SW480 (cell line): ENCODE data around the gene PDE8B.

ENCODE experiments used
- DNase-seq: peaks from one replicate; pipeline ENCODE4 v3.0.0-alpha.2; 2016; ENCODE audit warnings: low spot score

PDE8B gene

DNA sequence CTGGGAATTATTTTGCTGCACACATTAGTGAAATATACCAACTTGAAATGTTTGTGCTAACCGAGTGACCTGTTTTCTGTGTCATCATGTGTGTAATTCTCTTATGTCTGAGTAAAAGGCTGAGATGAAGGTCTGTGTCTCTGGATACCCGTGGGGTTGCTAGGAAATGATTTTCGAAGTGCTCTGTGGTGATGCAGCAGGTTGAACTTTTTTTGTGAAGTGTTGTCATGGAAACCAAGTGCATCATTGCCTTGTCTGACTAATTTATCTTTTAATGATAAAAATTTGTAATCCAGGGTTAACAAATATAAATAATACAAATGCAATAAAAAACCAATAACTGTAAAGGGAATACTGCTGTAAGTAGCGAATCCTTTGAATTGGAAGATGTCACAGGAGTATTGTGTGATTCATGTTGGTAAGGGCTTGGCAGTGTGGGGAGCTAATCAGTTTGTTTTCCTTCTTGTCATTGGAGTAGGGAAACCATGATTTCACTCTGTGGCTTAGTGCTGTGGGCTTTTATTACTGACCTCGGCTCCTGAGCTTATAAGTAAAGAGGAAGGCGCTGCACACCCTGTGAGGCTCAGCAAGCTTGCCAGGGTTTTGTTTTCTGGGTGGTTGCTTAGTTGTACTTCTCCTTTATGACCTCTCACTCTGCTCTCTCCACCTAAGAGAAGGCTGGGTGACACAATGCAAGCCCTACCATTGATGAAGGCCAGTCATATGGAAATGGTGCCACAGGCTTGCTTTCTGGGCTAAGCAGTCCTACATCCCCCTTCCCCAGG lies 22.3 kb downstream of the PDE8B start:
- peak; percentile 30 for DNase-seq

DNA sequence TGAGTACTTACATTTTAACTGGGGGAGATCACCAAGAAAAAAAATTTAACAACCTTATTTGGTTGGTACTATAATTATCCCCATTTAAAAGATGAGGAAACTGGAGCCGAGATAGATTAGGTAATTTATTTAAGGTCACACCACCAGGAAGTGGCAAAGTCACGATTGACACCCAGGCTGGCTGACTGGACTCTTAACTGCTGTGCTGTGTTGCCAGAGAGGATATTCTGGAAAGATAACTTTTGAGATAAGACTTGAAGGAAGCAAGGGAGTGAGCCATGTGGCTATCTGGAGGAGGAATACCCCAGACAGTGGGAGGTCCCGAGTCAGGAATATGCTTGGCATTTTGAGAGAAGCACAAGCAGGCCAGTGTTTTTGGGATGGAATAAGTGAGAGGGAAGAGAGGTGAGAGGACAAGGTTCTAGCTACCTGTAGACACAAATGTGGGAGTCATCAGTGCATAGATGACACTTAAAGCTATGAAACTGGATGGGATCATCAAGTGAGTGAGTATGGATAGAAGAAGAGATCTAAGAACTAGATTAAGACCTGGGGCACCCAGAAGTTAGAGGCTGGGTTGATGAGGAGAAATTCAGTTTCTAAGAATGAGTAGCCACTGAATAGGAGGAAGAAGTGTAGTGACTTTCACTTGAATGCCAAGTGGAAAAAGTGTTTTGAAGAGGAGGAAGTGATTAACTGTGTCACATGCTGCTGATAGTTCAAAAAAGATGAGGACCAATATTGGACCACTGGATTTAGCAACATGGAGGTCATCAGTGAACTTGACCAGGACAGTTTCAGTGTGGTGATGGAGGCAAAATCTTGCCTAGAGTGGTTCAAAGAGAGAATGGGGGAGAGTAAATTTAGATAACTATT lies 25.6 kb downstream of the PDE8B start:
- no peak for DNase-seq

GRCh38 chr5:77239126-77239741 lies 28.8 kb downstream of the PDE8B start:
- DNase-seq: peak; percentile 41

DNA sequence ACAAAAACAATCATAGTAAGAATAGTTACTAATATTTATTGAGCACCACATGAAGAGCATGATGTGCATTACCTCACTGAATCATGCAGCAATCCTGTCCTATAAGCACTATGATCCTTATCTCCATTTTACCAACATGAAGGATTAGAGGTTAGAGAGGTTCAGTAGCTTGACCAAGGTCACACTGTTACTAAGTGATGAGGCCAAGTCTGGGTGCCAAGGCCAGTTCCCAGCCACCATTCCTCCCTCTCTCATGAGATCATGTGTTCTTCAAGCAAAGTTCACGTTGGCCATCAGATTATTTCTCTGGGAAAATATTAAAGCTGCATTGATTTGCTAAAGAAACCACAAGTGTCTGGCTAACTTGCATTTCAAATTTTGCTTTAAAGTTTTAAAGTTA lies 31.0 kb downstream of the PDE8B start:
- no peak for DNase-seq

DNA sequence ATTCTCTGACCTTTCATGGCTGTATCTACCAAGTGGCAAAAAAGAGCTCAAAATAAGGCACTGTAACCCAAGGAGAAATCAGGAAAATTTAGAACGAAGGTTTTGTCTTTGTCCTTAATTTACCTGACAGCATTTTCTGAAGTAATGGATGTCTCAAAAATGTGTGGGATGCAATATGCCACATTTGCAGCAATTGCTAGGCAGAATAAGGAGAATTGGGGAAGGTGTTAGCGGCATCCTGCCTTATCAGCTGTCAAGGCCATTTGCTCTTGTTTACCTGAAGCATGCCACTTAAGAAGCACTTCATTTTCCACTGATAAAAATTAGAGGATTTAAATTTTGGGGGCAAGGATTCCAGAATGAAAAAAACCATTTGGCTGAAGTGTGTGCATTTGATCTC lies 39.0 kb downstream of the PDE8B start:
- no peak for DNase-seq

- DNase-seq: no peak
These were observed 39.5 kb downstream of the PDE8B start for GRCh38 chr5:77250021-77250420.

DNA sequence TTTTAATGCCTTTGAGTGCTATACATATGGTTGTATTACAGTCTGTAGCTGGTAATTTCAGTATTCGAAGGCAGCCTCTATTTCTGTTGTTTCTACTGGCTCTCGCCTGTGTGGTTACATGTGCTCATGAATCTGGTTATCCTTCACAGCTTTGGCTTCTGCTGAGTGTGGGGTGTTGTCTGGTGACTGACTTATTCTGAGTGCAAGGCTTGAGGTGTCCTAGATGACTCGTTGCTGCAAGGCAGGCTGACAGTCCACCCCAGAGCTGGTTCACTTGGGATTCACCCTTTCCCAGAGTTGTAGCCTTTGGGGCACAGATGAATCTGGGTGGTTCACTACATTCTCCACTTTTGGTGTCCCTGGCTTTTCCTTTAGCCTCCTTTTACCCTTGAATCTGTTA lies 41.4 kb downstream of the PDE8B start:
- no peak for DNase-seq

GRCh38 chr5:77255617-77256016 lies 45.1 kb downstream of the PDE8B start:
- DNase-seq: no peak

DNA sequence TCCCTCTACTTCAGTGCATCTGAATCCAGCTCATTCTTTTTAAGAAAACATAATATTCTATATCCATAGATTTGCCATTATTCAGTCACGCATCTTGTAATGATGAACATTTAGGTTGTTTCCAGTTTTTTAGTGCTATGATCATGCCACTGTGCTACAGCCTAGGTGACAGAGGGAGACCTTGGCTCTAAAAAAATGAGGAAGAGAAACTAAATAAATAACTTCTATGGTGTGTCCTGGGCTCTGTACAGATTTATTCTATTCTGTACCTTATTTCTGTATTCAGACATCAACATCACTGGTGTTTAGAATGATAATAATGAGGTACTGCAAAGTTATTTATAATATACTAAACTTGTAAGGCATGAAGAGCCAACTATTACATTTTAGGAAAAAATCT lies 45.9 kb downstream of the PDE8B start:
- no peak for DNase-seq

DNA sequence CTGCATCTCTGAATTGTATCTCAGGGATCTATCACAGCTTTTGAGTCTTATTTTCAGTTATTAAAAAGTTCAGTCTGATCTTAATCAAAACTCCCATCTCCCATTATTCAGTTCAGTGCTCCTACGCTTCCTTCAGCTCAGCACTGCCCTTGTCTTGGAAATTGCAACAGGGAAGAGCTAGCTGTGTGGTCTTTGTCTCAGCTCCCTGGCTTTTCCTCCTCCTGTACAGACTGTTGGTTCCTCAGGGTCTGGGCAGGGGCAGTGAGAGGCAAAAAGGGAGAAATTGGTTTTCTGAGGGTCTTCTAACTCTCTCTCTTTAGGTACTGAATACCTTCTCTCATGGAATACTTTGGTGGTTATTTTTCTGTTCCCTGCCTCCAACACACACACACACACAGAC lies 48.2 kb downstream of the PDE8B start:
- no peak for DNase-seq

DNA sequence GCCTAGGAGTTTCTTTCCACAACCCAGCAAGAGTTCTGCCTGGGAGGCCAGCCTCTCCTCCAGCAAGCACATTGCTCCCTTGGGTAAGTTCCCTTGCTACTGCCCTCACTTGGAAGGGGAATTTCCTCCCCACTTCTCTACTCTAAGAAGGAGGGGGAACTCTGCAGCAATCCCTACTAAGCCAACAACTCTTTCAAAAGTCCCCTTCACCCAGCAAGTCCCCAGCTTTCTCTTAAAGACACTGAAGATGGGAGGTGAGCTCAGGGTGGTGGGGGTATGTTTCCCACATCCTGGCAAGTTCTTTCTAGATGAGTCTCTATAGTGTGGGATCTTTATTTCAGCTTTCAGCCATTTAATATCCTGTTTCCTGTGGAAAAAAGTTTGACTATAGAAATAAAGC lies 49.0 kb downstream of the PDE8B start:
- DNase-seq: no peak

DNA sequence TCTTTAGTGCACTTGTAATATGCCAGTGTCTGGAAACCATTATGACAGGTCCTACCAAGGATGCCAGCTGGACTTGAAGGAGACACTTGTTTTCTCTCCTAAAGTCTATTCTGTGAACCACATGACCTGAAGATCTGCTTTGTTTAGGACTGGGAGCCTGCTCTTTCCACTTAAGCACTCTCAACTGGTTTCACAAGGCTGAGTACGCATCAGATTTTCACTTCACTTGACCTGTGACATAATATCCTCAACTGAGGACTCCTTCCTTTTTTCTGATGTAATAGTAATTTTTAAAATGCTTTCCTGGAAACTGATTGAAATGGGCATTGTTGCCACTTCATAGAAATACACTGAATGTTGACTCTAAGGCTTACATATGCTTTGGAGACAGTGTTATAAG lies 52.2 kb downstream of the PDE8B start:
- no peak for DNase-seq

DNA sequence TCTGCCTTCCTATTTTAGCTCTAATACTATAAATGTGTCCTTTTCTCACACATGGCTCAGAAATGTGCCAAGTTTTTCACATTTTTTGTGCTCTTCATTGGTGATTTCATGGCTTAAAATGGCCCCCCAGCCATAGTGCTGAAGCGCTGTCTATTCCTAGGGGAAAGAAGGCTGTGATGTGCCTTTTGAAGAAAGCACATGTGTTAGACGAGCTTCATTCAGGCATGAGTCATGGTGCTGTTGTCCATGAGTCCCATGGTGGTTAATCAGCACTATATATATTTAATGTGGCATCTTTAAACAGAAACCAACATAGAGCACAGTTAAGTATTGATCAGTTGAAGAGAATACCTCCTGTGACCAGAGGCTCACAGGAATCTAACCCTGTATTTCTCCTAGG lies 55.8 kb downstream of the PDE8B start:
- DNase-seq: no peak

DNA sequence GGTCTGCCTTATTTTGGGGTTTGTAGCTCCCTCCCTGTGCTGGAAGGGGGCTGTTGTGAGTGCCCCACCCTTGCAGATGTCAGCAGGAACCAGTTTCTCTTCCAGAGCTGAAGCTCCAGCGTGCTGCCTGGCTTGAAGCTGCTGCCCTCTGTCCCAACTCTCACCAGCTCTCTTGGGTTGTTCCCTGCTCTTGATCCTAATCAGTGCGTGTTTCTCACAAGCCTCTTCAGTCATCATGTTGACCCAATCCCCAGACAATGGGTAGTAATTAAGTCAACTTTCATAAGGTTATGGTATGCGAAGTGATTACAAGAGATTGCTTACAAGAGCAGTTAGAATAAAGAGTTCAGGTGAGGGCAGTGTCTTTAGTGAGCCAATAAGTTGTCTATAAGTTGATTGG lies 57.0 kb downstream of the PDE8B start:
- DNase-seq: no peak

DNA sequence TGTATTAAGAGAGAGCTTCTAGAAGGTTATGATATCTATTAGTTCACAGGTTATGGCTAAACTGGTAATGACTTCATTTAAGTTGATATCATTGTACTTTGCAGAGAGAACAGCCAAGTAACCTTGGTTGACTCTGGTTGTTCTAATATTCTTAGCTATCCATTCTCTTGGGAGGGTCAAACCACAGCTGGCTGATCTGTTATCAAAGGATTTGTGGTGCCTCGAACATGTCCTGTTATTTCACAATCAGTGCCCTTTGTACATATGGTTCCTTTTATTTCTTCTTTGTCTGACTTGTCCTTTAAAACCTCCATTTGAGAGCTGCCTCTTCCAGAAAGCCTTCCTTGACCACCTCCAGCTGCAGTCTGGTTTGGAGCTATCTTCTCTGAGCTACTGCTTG lies 61.7 kb downstream of the PDE8B start:
- DNase-seq: no peak

GRCh38 chr5:77277759-77278158 lies 67.3 kb downstream of the PDE8B start:
- DNase-seq: no peak

- no peak for DNase-seq
These were observed 69.6 kb downstream of the PDE8B start for GRCh38 chr5:77280036-77280435.

DNA sequence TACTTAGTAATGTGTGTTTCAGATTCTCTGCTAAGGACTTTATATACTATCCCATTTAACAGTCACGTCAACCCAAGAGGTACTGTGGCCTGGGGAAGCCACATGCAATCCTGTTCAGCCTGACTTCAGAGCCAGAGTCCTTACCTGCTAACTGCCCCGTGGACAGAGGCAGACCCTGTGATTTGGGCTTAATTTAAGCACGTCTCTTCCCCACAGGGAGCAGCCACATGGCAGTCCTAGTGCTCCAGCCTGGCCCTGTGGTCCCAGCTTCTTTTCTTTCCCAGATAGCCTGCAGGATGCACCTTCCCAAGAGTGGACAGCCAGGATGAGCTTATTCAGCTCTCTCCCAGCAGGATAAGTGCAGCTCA lies 71.5 kb downstream of the PDE8B start:
- DNase-seq: no peak

DNA sequence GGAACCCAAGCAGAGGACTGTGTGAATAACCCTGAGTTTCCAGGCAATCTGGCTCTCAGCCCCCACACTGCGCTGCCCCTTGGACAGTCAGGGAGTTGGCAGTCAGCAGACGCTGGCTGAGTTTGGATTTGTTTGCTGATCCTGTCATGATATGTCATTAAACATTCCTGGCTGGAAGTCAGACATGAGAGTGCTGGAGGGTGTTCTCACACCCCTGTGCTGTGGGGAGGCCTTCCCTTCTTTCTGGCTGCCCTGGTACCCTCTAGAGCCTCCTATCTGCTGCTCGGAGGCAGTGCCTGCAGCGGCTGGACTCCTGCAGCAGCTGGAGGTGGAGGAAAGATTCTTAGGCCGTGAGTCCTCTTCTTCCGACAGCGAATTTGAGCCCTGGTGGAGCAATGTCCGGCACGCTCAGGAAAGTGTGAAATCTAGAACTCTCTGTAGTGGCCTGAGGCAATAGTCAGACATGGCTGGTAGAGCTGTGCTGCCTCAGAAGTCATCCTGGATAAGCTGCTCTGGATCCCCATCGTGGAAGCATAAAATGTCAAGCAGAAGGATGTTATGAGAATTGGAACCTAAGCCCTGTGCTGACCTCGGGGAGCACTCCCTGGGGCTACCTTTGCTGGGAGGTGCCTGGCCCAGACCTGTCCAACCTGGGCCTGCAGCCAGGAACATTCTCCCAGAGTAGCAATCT lies 72.0 kb downstream of the PDE8B start:
- no peak for DNase-seq

DNA sequence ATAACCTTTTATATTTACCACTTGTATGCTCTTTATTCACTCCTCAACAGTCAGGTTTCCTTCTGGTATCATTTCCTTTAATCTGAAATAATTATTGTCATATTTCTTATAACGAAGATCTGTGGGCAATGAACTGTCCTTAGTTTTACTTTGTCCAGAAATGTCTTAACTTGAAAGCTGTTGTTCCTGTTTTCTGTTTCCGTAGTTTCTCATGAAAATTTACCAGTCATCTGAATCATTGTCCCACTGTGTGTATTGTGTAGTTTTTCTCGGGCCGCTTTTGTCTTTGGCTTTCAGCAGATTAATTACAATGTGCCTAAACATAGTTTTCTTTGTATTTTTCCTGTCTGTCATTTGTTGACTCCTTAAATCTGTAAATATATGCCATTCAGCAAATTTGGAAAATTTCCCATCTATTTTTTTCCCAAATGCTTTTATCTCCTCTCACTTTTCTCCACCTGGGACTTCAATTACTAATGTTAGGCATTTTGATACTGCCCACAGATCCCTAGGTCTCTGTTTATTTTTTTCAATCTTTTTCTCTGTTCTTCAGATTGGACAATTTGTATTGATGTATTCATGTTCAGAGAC lies 74.9 kb downstream of the PDE8B start:
- no peak for DNase-seq

GRCh38 chr5:77292026-77292757 lies 81.7 kb downstream of the PDE8B start:
- DNase-seq: no peak
